ENCODE data around the gene QSER1.

DNA sequence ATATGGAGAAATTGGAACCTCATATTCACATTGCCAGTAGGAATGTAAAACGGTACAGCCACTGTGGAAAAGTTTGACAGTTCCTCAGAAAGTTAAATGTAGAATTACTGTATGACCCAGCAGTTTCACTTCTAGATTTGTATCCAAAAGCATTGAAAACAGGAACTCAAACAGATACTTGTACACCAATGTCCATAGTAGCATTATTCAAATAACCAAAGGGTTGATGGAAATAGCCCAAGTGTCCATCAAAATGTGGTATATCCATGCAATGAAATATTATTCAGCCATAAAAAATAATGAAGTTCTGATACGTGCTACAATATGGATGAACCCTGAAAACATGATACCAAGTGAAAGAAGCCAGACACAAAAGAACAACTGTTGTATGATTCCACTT, 45.1 kb upstream of the QSER1 start:
- TF ChIP-seq, protein P1, sequence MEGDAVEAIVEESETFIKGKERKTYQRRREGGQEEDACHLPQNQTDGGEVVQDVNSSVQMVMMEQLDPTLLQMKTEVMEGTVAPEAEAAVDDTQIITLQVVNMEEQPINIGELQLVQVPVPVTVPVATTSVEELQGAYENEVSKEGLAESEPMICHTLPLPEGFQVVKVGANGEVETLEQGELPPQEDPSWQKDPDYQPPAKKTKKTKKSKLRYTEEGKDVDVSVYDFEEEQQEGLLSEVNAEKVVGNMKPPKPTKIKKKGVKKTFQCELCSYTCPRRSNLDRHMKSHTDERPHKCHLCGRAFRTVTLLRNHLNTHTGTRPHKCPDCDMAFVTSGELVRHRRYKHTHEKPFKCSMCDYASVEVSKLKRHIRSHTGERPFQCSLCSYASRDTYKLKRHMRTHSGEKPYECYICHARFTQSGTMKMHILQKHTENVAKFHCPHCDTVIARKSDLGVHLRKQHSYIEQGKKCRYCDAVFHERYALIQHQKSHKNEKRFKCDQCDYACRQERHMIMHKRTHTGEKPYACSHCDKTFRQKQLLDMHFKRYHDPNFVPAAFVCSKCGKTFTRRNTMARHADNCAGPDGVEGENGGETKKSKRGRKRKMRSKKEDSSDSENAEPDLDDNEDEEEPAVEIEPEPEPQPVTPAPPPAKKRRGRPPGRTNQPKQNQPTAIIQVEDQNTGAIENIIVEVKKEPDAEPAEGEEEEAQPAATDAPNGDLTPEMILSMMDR (IDR thresholded peaks at IDR 0.05): no peak
- no peak for TF ChIP-seq POLR2A (IDR thresholded peaks at IDR 0.05)

Data from uterus (tissue), 2 donors.